K562 (cell line): ENCODE results near the gene TOR1A. TPM values are rescaled to one million over a fixed set of nuclear protein-coding genes. Genes with fewer than 3 reads are reported as not detected.

Experiments
- BRF1 ChIP-seq: IDR thresholded peaks from 3 replicates; pipeline ENCODE4 v1.6.1; 2011; ENCODE audit warnings: borderline replicate concordance, mild to moderate bottlenecking; ENCODE audit not compliant: insufficient read length; ENCODE audit errors: extremely low read depth
- CBX2 ChIP-seq: fragments of 200-600 bp; sonication (generic); IDR thresholded peaks from one replicate; pipeline ENCODE4 v1.6.1; 2012; ENCODE audit warnings: mild to moderate bottlenecking, low read length, inconsistent platforms; ENCODE audit not compliant: insufficient read depth, poor library complexity, severe bottlenecking
- CBX5 ChIP-seq: IDR thresholded peaks from 2 replicates; pipeline ENCODE4 v1.6.1; 2014; ENCODE audit warnings: low read depth, borderline replicate concordance
- CHCHD3 ChIP-seq: fragments of 250-450 bp; sonication (Bioruptor Pico); IDR thresholded peaks from 2 replicates; pipeline ENCODE4 v2.1.2; 2022; ENCODE audit warnings: mild to moderate bottlenecking
- ESRRB ChIP-seq: fragments of 250-450 bp; sonication (Bioruptor Pico); IDR thresholded peaks from 2 replicates; pipeline ENCODE4 v1.5.0; 2020; ENCODE audit warnings: mild to moderate bottlenecking, moderate library complexity, borderline replicate concordance
- ETS2 ChIP-seq: IDR thresholded peaks from 2 replicates; pipeline ENCODE4 v1.6.1; 2016; ENCODE audit warnings: borderline replicate concordance, missing genetic modification characterization, mild to moderate bottlenecking, moderate library complexity, missing compliant biosample characterization; ENCODE audit not compliant: poor library complexity, severe bottlenecking
- MEF2A ChIP-seq: IDR thresholded peaks from 2 replicates; pipeline ENCODE4 v1.6.1; 2011; ENCODE audit warnings: low read depth, mild to moderate bottlenecking, low read length, moderate library complexity; ENCODE audit not compliant: control insufficient read depth
- NELFE ChIP-seq: IDR thresholded peaks from 2 replicates; pipeline ENCODE4 v1.6.1; 2011; ENCODE audit warnings: mild to moderate bottlenecking; ENCODE audit not compliant: insufficient read depth, insufficient read length
- NR1H2 ChIP-seq: sonication (generic); formaldehyde crosslinking; IDR thresholded peaks from 2 replicates; pipeline ENCODE4 v1.4.0; 2020; ENCODE audit warnings: mild to moderate bottlenecking, missing genetic modification reagents
- SNRNP70 ChIP-seq: fragments of 200-400 bp; formaldehyde crosslinking; optimal IDR thresholded peaks from 2 replicates; pipeline ENCODE3; 2017; ENCODE audit warnings: low read depth, low read length
- TARDBP ChIP-seq: fragments of 450-650 bp; IDR thresholded peaks from 2 replicates; pipeline ENCODE4 v1.6.1; 2016
- THRAP3 ChIP-seq: fragments of 450-650 bp; IDR thresholded peaks from 2 replicates; pipeline ENCODE4 v1.6.1; 2016; ENCODE audit warnings: mild to moderate bottlenecking, inconsistent platforms, borderline replicate concordance
- WHSC1 ChIP-seq: IDR thresholded peaks from one replicate; pipeline ENCODE4 v1.6.1; 2012; ENCODE audit warnings: low read length, control low read depth, inconsistent platforms
- ZC3H11A ChIP-seq: IDR thresholded peaks from 2 replicates; pipeline ENCODE4 v1.6.1; 2012; ENCODE audit warnings: low read depth, low read length, improper control_type of control experiment
- ZNF165 ChIP-seq: fragments of 250-450 bp; sonication (Bioruptor Pico); IDR thresholded peaks from 2 replicates; pipeline ENCODE4 v1.4.0; 2020; ENCODE audit warnings: borderline replicate concordance
- polyA plus RNA-seq, 8 experiments: library from polyadenylated mRNA; depleted of rRNA in 4 of 8; stranded (reverse) in 5 of 8; unstranded in 3 of 8; fragments of >200 nt; fragmentation: Nextera tagmentation in 2 of 8; fragmentation: Illumina TruSeq in 1 of 8; extraction: Ambion mirVana in 2 of 8; extraction: Trizol in 1 of 8; gene quantifications; 2 replicates each; pipeline versions ENCODE4 v1.2.1 to v1.2.3, GENCODE V29; 2011 to 2014; ENCODE audit warnings: inconsistent platforms in 1 of 8, missing spikeins in 1 of 8
- total RNA-seq, 7 experiments: library from RNA; depleted of rRNA in 6 of 7; stranded (reverse); fragments of >200 nt in 6 of 7; fragmentation: Illumina TruSeq in 2 of 7; extraction: Trizol in 2 of 7; gene quantifications; 2 replicates each; pipeline versions ENCODE4 v1.2.1 to v1.2.3, GENCODE V29; 2011 to 2021; ENCODE audit warnings: low replicate concordance in 1 of 7
- TF ChIP-seq, protein P1 (sequence below): sonication (generic); formaldehyde crosslinking; IDR thresholded peaks from 2 replicates; pipeline ENCODE4 v1.8.0; 2022; ENCODE audit warnings: missing genetic modification reagents, mild to moderate bottlenecking, moderate library complexity, borderline replicate concordance
- TF ChIP-seq, protein P2 (sequence below): sonication (generic); formaldehyde crosslinking; IDR thresholded peaks from 2 replicates; pipeline ENCODE4 v1.9.0; 2022; ENCODE audit warnings: mild to moderate bottlenecking, missing genetic modification reagents
- TF ChIP-seq, protein P3 (sequence below): fragments of 250-450 bp; sonication (Bioruptor Pico); IDR thresholded peaks from 2 replicates; pipeline ENCODE4 v1.5.0; 2021; ENCODE audit warnings: mild to moderate bottlenecking, moderate library complexity
- TF ChIP-seq, protein P4 (sequence below): fragments of 250-450 bp; sonication (Bioruptor Pico); IDR thresholded peaks from 2 replicates; pipeline ENCODE4 v1.5.0; 2021

Gene TOR1A
- total and polyA plus RNA-seq, 9 of the 15 experiments (the other 6 are each of a cell fraction or from before 2014, with no cell fraction given) = 4.5 to 85.8 (median 51.3) TPM

DNA sequence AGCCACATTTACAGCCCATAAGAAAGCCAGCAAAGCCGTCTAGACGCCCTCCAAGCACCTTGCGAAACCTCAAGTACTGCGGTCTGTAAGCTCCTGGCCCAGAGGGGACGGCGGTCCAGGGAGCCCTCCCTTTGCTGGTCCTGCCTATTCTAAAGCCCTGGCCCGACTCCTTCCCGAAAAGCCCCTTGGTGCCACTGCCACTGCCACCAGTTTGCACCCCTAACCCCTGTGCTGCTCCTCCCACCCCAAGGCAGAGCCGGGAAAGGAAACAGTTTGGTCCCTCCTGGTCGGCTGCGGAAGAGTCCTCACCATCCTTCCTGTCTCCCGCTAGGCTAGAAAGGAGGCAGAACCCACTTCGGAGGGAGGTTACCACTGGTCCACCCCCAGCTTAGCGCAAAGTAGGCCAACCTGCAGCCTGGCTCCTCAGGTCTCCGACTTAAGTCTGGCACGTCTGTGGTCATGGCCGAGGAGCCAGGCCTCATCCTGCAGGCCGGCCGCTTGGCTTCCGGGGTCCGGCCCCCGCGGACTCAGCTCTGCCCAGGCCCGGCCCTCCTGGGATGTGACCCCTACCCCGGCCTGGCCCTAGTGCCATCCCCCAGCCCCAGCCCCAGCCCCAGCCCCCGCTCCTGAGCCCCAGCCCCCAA, 916 bp downstream of the TOR1A start (continued):
- TF ChIP-seq ETS2 (tag) (no peak), NR1H2 (CRISPR knock-in tag) (no peak), ESRRB (no peak), CBX2 (no peak), TARDBP (no peak), CHCHD3 (no peak), NELFE (no peak), ZC3H11A (no peak), BRF1 (no peak), CBX5 (no peak), WHSC1 (peak; percentile 53), SNRNP70 (no peak), THRAP3 (no peak), MEF2A (no peak), ZNF165 (CRISPR knock-in tag) (0 out of 2 replicates have a peak, but pooled peaks have one; percentile 37)
- TF ChIP-seq, protein P1, sequence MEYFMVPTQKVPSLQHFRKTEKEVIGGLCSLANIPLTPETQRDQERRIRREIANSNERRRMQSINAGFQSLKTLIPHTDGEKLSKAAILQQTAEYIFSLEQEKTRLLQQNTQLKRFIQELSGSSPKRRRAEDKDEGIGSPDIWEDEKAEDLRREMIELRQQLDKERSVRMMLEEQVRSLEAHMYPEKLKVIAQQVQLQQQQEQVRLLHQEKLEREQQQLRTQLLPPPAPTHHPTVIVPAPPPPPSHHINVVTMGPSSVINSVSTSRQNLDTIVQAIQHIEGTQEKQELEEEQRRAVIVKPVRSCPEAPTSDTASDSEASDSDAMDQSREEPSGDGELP = peak; percentile 31; the same call in 1 of the 2 replicates
- TF ChIP-seq, protein P2, sequence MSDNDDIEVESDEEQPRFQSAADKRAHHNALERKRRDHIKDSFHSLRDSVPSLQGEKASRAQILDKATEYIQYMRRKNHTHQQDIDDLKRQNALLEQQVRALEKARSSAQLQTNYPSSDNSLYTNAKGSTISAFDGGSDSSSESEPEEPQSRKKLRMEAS = no peak
- TF ChIP-seq, protein P3, sequence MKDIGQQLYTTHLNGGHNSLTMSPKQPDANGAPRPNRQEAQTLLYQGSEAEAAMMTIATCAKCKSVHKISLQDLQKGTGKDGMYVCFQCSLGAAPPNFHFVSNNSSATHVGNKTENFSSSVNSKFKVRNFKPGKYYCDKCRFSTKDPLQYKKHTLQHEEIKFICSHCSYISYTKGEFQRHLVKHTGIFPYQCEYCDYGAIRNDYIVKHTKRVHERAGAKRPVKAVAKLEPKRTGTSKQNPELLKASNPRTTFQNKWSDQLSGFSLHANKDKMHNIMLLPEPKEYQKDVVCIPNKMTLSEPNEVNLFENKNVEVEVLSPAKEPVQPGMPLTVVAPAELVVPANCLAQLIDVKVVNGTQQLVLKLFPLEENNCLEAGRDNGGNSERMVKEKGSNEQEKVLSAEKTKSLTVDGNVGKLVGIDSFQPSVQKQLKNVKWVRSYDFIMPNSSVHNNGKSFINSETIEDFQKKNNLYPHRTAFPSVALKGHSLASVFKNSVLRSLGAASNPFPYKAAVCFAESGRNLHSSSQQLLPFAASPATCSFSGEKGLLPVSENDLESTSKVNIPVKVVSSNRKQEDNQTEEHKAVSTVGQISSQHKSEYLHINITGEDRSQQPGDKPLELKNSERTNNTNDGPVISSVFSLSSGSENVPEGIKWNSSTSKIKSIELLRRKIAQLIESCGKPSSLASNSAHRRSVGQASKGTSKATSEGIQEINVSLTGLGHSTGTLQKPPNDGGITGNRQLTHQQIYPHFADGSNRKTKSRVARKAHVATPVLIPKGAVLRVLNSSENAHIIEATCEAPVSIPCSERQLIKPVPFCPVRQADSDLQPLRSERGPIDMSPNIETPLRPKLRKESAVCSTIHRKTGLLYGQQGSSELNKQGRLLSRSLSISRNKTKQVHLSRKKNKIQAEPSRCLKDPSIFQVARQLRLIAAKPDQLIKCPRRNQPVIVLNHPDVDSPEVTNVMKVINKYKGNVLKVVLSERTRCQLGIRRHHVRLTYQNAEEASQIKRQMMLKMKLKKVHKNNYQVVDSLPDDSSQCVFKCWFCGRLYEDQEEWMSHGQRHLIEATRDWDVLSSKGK (CRISPR knock-in tag) = no peak
- TF ChIP-seq, protein P4, sequence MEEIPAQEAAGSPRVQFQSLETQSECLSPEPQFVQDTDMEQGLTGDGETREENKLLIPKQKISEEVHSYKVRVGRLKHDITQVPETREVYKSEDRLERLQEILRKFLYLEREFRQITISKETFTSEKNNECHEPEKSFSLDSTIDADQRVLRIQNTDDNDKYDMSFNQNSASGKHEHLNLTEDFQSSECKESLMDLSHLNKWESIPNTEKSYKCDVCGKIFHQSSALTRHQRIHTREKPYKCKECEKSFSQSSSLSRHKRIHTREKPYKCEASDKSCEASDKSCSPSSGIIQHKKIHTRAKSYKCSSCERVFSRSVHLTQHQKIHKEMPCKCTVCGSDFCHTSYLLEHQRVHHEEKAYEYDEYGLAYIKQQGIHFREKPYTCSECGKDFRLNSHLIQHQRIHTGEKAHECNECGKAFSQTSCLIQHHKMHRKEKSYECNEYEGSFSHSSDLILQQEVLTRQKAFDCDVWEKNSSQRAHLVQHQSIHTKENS (CRISPR knock-in tag) = no peak
